CD14-positive monocyte (primary cell): Measurements from ENCODE around the gene COL6A1. TPM values are rescaled to one million over a fixed set of nuclear protein-coding genes. Genes with fewer than 3 reads are reported as not detected.

Source experiments
- DNase-seq, 3 donors: peaks; one replicate each; pipeline ENCODE4 v3.0.0-alpha.2; 2011 to 2022
- H2AFZ ChIP-seq: 2 replicates; pipeline ENCODE4 v1.6.0; 2012; ENCODE audit warnings: mild to moderate bottlenecking, low read depth, low read length, inconsistent platforms; ENCODE audit not compliant: insufficient read depth, poor library complexity, severe bottlenecking
- H3K27ac ChIP-seq, 2 donors: 1 replicate in 1 of 2; 2 replicates in 1 of 2; pipeline ENCODE4 v1.5.1; 2012 to 2013; ENCODE audit warnings: low read length in 2 of 2, control low read depth in 1 of 2, inconsistent platforms in 1 of 2, low read depth in 1 of 2, mild to moderate bottlenecking in 1 of 2
- H3K27me3 ChIP-seq, 2 donors: one replicate each; pipeline versions ENCODE4 v1.6.0 to v1.6.1; 2011 to 2013; ENCODE audit warnings: low read length in 2 of 2; ENCODE audit not compliant: control insufficient read depth in 2 of 2, insufficient read depth in 2 of 2
- H3K36me3 ChIP-seq, 2 donors: replicated peaks in 1 of 2; 1 replicate in 1 of 2; 2 replicates in 1 of 2; pipeline versions ENCODE4 v1.5.1 to v1.6.1; 2012 to 2013; ENCODE audit warnings: low read length in 2 of 2, control low read depth in 1 of 2, inconsistent platforms in 1 of 2, mild to moderate bottlenecking in 1 of 2; ENCODE audit not compliant: insufficient read depth in 2 of 2, control insufficient read depth in 1 of 2
- H3K4me1 ChIP-seq, 2 donors: 1 replicate in 1 of 2; 2 replicates in 1 of 2; pipeline versions ENCODE4 v1.5.1 to v1.6.1; 2012 to 2013; ENCODE audit warnings: low read length in 2 of 2, control low read depth in 1 of 2, inconsistent platforms in 1 of 2, mild to moderate bottlenecking in 1 of 2, moderate library complexity in 1 of 2; ENCODE audit not compliant: insufficient read depth in 2 of 2, control insufficient read depth in 1 of 2
- H3K4me2 ChIP-seq: replicated peaks from 2 replicates; pipeline ENCODE3; 2012; ENCODE audit warnings: low read length, moderate library complexity, mild to moderate bottlenecking; ENCODE audit not compliant: poor library complexity, severe bottlenecking; ENCODE audit errors: extremely low read depth
- H3K4me3 ChIP-seq, 3 experiments: fragments of 200-600 bp in 1 of 3; sonication (generic) in 1 of 3; replicated peaks in 1 of 3; 1 replicate in 2 of 3; 2 replicates in 1 of 3; pipeline ENCODE4 v1.5.1; 2011 to 2013; ENCODE audit warnings: low read length in 3 of 3, mild to moderate bottlenecking in 3 of 3, control low read depth in 2 of 3, low read depth in 2 of 3, inconsistent platforms in 1 of 3, moderate library complexity in 1 of 3
- H3K79me2 ChIP-seq: 2 replicates; pipeline ENCODE4 v1.6.0; 2012; ENCODE audit warnings: mild to moderate bottlenecking, control low read depth, inconsistent platforms, low read length, moderate library complexity; ENCODE audit not compliant: insufficient read depth
- H3K9ac ChIP-seq: 2 replicates; pipeline ENCODE4 v1.6.0; 2017; ENCODE audit warnings: low read length, mild to moderate bottlenecking; ENCODE audit not compliant: insufficient read depth, poor library complexity, severe bottlenecking
- H3K9me3 ChIP-seq, 2 donors: replicated peaks in 1 of 2; 1 replicate in 1 of 2; 2 replicates in 1 of 2; pipeline versions ENCODE4 v1.5.1 to v1.6.1; 2012 to 2013; ENCODE audit warnings: low read length in 2 of 2, control low read depth in 1 of 2; ENCODE audit not compliant: control insufficient read depth in 1 of 2, insufficient read depth in 1 of 2
- H4K20me1 ChIP-seq: 2 replicates; pipeline ENCODE4 v1.6.0; 2012; ENCODE audit warnings: mild to moderate bottlenecking, low read length, control low read depth, moderate library complexity; ENCODE audit not compliant: insufficient read depth
- H3K27ac Mint-ChIP-seq, 7 donors: one replicate each; pipeline ENCODE4 v1.8.0; 2020; ENCODE audit warnings: mild to moderate bottlenecking in 7 of 7, mixed read lengths in 7 of 7, moderate library complexity in 6 of 7, inconsistent platforms in 2 of 7
- H3K27me3 Mint-ChIP-seq, 3 donors: one replicate each; pipeline ENCODE4 v1.8.0; 2021 to 2022; ENCODE audit warnings: low read depth in 3 of 3, mild to moderate bottlenecking in 3 of 3, mixed read lengths in 3 of 3, moderate library complexity in 3 of 3, inconsistent platforms in 1 of 3
- H3K36me3 Mint-ChIP-seq, 2 donors: one replicate each; pipeline ENCODE4 v1.8.0; 2020; ENCODE audit warnings: mixed read lengths in 2 of 2, inconsistent platforms in 1 of 2, mild to moderate bottlenecking in 1 of 2
- H3K4me1 Mint-ChIP-seq: one replicate; pipeline ENCODE4 v1.8.0; 2020; ENCODE audit warnings: mild to moderate bottlenecking, mixed read lengths
- H3K4me3 Mint-ChIP-seq, 2 donors: one replicate each; pipeline ENCODE4 v1.8.0; 2020; ENCODE audit warnings: mild to moderate bottlenecking in 2 of 2, mixed read lengths in 2 of 2, moderate library complexity in 1 of 2
- H3K9me3 Mint-ChIP-seq, 7 donors: one replicate each; pipeline ENCODE4 v1.8.0; 2020 to 2022; ENCODE audit warnings: mixed read lengths in 7 of 7, mild to moderate bottlenecking in 6 of 7, moderate library complexity in 6 of 7, inconsistent platforms in 2 of 7
- WGBS: methylation state at CpG from one replicate; pipeline ENCODE4 v1.1.5; 2013; ENCODE audit warnings: missing lambda C conversion rate; ENCODE audit not compliant: insufficient coverage; 5-methylcytosine and 5-hydroxymethylcytosine counted together
- intact Hi-C, 2 donors: fragments of 100-400 bp; cut with micrococcal nuclease; formaldehyde crosslinking; loops; one replicate each; pipeline versions ENCODE4 v1.15.0 to v1.15.1; 2023
- polyA minus RNA-seq: library from RNA; depleted of rRNA, polyadenylated mRNA; stranded (reverse); fragments of >200 nt; gene quantifications from 2 replicates; pipeline ENCODE4 v1.2.3, GENCODE V29; 2012
- polyA plus RNA-seq, 3 donors: library from polyadenylated mRNA; depleted of rRNA in 1 of 3; unstranded in 2 of 3; stranded (reverse) in 1 of 3; fragments of 300-500 nt in 2 of 3; fragments of >200 nt in 1 of 3; fragmentation: Illumina TruSeq in 2 of 3; gene quantifications; 1 replicate in 2 of 3; 2 replicates in 1 of 3; pipeline ENCODE4 v1.2.3, GENCODE V29; 2012 to 2021
- total RNA-seq, 12 experiments: library from RNA in 1 of 12; stranded (reverse) in 1 of 12; fragments of 120-200 nt in 1 of 12; gene quantifications; one replicate each; pipeline ENCODE4 v1.2.4 and lab custom pipeline; 2013 to 2026; ENCODE audit warnings: mixed read lengths in 6 of 12, inconsistent platforms in 1 of 12
- TF ChIP-seq, protein P1 (sequence below): fragments of 200-600 bp; IDR thresholded peaks from one replicate; pipeline ENCODE4 v1.8.0; 2022; ENCODE audit warnings: antibody characterized with exemption, mild to moderate bottlenecking

Gene COL6A1
- 0.27 TPM for total RNA-seq (2013)
- polyA plus RNA-seq, result under 1 TPM; 0.08 to 0.11 (median 0.10) TPM
- polyA minus RNA-seq, result 0.28 TPM in 1 of 2 replicates, not detected in the other
- total RNA-seq (lab: John Stamatoyannopoulos, UW), result 0.18 to 1.6 (median 0.72) reads per million in 11 experiments

GRCh38 chr21:45981151-45982091, at the start of gene COL6A1:
COL6A1 (plus strand) TSS chr21:45981770; CDS start chr21:45981851, 81 bp downstream.
- Histone ChIP-seq H3K36me3 (no peaks in the 10 kb centered on the region), H2AFZ (peak within 1 kb of the TSS; percentile 65), H3K27ac (no peak within 1 kb of the TSS), H3K27me3 (peaks cover 15 to 63% of the 10 kb centered on the region in 2 donors), H3K4me1 (peaks cover 13% of the 10 kb centered on the region in 2 donors), H3K79me2 (no peaks in the 10 kb centered on the region), H4K20me1 (no peaks in the 10 kb centered on the region), H3K4me3 (peak within 1 kb of the TSS; percentile 11 to 63 (median 19)), H3K4me2 (peak within 1 kb of the TSS; percentile 72), H3K9me3 (peaks cover 0 to 7% of the 10 kb centered on the region in 2 donors), H3K9ac (no peak within 1 kb of the TSS)
- Mint-ChIP-seq H3K4me1 (peaks cover 4% of the 10 kb centered on the region), H3K4me3 (peak within 1 kb of the TSS in 1 of 2 donors; percentile 71), H3K27me3 (peaks cover 24 to 48% (median 35%) of the 10 kb centered on the region in 3 donors), H3K9me3 (peaks cover 0 to 4% (median 0%) of the 10 kb centered on the region in 7 donors), H3K27ac (no peak within 1 kb of the TSS), H3K36me3 (no peaks in the 10 kb centered on the region)
- DNase-seq, result peak; percentile 38 to 81 (median 48)
- WGBS, result under 1% methylated on average over 36 of the region's 63 CpGs
- TF ChIP-seq, protein P1, sequence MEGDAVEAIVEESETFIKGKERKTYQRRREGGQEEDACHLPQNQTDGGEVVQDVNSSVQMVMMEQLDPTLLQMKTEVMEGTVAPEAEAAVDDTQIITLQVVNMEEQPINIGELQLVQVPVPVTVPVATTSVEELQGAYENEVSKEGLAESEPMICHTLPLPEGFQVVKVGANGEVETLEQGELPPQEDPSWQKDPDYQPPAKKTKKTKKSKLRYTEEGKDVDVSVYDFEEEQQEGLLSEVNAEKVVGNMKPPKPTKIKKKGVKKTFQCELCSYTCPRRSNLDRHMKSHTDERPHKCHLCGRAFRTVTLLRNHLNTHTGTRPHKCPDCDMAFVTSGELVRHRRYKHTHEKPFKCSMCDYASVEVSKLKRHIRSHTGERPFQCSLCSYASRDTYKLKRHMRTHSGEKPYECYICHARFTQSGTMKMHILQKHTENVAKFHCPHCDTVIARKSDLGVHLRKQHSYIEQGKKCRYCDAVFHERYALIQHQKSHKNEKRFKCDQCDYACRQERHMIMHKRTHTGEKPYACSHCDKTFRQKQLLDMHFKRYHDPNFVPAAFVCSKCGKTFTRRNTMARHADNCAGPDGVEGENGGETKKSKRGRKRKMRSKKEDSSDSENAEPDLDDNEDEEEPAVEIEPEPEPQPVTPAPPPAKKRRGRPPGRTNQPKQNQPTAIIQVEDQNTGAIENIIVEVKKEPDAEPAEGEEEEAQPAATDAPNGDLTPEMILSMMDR, result no peak
- intact Hi-C loops, result no loop called here

DNA sequence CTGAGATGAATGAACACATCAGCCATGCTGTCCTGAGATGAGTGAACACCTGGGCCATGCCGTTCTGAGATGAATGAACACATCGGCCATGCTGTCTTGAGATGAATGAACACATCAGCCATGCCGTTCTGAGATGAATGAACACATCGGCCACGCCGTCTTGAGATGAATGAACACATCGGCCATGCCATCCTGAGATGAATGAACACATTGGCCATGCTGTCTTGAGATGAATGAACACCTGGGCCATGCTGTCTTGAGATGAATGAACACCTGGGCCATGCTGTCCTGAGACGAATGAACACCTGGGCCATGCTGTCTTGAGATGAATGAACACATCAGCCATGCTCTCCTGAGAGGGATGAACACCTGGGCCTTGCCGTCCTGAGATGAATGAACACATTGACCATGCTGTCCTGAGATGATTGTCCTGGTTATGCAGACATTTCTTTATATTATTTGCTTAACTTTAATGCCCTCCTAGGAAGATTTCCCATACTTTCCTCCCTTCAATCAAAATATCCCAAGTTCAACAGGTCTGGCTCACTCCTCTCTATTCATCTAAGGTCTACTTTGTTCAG, 48.6 kb upstream of the COL6A1 start:
- Histone ChIP-seq H2AFZ (no peak overlapping the region), H3K9me3 (peaks cover 20 to 75% of the 10 kb centered on the region in 2 donors), H3K9ac (no peak overlapping the region), H3K4me1 (no peaks in the 10 kb centered on the region), H3K27me3 (no peaks in the 10 kb centered on the region), H3K79me2 (no peaks in the 10 kb centered on the region), H3K4me2 (no peak overlapping the region), H3K4me3 (no peak overlapping the region), H4K20me1 (no peaks in the 10 kb centered on the region), H3K27ac (no peak overlapping the region), H3K36me3 (no peaks in the 10 kb centered on the region)
- Mint-ChIP-seq H3K4me1 (no peaks in the 10 kb centered on the region), H3K9me3 (peaks cover 29 to 49% (median 45%) of the 10 kb centered on the region in 7 donors), H3K27ac (no peak overlapping the region), H3K4me3 (no peak overlapping the region), H3K27me3 (peaks cover 0 to 4% (median 0%) of the 10 kb centered on the region in 3 donors), H3K36me3 (no peaks in the 10 kb centered on the region)
- intact Hi-C loops, result no loop called here
- WGBS, result 89% methylated on average over 8 of the region's 9 CpGs
- no peak for DNase-seq
- TF ChIP-seq, protein P1, result no peak
